OCI-LY7 (cell line): ENCODE data around the gene ADAMTS8.

ENCODE experiments used
- CTCF ChIP-seq: fragments of 200-600 bp; sonication (generic); conservative IDR thresholded peaks from 2 replicates; pipeline ENCODE4 v1.5.1; 2014; ENCODE audit warnings: mild to moderate bottlenecking, antibody characterized with exemption, low read length, moderate library complexity, mixed read lengths
- EZH2phosphoT487 ChIP-seq: fragments of 200-600 bp; sonication (generic); IDR thresholded peaks from 2 replicates; pipeline ENCODE4 v1.6.1; 2018; ENCODE audit warnings: low read depth, borderline replicate concordance, mild to moderate bottlenecking, mixed run types, antibody characterized with exemption, low read length, moderate library complexity, mixed read lengths

DNA sequence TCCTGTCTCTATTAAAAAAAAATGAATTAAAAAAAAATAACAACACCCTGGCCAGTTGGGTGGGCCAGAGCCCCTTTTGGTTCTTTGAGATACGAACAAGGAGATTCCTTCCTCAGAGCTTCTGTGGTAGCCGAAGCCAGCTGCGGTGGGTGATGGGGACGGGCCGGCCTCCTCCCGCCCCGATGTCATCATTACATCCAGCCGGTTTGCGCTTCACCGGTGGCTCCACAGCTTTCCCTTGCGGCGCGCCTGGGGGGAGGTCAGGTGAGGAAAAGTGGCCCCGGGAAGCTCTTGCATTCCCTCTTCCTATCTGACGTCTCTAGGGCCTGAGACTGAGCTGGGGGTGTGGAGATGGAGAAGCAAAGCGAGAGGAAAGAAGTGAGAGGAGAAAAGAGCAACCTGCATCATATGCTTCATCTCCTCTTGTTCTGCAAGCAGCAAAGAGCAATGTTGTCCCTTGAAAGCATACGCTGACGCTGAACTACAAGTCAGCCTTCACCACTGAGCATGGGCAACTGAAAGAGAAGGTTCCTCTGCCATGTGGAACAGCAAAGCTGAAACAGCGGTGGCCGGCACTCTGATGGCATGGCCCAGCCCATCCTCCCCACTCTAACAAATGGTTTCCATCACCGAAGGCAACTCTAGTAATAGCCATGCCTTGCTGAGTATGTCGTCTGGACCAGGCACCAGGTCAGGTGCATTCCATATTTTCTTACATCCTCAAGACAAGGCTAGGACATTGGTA, 6.0 kb downstream of the ADAMTS8 start:
- TF ChIP-seq CTCF (no peak), EZH2phosphoT487 (no peak)
